T follicular helper cell (primary cell): ENCODE results near the gene PATZ1.
"Not testable (repeated sequence)": the region's sequence is repeated elsewhere in the genome, so short reads cannot be mapped to it uniquely, and the experiment has no call there.

ENCODE experiments used
- DNase-seq: peaks from one replicate; pipeline ENCODE4 v3.0.0-alpha.2; 2020; ENCODE audit warnings: low read depth

The PATZ1 gene

DNA sequence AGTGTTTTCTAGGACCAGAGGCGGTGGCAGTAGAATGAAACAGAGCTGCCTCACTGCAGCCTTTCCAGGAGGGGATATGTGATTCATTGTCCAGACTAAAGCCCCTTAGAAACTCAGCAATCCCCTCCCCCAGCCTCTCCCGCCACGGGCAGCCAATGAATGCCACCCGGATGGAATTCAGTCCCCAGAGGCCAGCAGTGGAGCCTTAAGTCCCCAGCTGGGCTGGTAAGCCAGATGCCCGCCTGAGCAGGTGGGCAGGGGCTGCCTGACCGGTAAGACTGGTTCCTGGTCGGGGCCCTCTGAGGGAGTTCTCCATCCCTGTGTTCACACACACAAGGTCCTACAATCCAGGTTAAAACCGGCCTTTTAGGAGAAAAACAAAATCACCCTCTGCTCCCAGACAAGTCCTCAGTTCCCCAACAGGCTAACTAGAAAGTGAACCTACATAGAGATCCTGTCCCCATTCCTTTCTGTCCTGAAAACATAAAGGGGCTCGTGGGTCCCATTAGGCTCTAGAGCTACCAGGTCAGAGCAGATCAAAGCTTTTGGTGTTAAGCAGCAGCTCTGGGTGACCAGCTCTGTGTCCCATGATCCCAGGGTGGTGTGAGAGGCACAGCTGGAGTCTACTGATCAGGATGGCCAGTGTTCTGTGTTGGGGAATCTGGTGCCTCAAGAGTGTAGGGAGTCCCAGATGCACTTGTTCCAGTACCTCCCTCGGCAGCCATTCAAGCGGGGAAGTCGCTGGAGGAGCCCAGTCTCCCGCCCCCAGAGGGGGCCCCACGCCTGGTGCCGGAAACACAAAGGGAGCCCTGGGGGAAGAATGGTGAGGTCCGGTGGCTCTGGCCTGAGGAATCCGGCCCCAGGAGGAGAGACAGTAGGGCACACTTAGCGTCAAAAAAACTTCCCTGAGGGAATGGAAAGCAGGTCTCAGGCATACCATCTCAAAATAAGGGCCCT lies 2.6 kb downstream of the PATZ1 start:
- no peak for DNase-seq

DNA sequence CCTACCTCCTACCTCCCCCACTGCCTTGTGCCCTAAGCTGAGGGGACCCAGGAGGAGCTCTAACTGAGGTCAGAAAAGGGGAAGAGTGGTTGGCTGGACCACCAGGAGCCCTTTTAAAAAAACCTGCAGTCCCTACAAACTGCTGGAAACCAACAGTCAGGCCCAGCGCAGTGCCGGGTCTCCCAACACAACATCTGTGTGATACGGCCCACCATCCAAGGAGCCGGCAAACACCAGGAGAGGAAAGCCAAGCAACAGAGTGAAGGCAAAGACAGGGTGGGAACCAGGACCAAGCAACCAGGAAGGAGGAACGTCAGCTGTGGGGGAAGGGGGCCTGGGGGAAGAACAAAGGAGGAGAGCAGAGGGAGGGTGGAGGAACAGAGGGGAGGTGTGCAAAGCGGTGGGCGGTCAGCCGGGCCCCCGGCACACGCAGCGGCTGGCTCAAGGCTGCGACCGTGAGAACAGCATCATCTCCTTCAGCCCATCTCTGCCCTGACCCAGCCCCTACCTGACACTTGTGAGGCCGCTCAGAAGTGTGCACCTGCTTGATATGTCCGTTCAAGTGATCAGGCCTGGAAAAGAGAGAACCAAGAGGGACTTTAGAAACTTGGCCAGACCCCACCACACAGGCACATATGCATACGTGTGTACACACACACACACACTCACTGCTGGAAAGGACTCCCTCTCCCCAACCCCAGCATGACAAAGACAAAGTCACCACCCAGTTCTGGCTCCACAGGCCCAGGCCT lies 3.6 kb downstream of the PATZ1 start:
- DNase-seq: no peak

DNA sequence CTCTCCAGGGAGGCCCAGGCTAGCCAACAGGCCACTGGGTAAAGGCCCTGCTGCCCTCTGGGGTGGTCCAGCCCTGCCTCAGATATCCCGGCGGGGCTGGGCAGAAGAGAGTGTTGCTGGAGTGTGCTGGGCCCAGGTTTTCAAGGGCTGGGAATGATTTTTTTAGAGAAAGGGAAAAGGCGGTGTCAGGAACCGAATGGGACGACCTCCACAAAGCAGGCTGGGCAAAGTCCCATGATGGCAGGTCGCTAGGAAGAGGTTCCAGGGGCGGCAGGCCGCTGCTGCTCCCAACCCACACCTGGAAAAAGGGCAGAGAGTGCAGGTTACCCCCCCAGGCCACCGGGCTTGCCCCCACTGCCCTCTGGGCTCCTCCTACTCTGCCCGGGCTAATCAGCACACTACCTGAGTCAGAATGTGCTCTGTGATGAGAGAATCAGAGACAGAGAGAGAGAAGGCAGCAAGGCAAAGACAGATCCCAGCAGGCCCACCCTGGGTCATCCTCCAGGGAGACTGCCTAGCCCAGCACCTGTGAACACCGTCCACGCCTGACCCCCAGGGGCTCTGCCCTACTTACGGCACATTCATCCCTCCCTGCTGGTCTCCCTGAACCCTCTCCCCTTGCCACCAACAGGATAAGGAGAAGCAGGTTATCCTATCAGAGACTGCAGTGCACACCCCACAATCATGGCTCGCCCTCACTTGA lies 4.6 kb downstream of the PATZ1 start:
- no peak for DNase-seq

DNA sequence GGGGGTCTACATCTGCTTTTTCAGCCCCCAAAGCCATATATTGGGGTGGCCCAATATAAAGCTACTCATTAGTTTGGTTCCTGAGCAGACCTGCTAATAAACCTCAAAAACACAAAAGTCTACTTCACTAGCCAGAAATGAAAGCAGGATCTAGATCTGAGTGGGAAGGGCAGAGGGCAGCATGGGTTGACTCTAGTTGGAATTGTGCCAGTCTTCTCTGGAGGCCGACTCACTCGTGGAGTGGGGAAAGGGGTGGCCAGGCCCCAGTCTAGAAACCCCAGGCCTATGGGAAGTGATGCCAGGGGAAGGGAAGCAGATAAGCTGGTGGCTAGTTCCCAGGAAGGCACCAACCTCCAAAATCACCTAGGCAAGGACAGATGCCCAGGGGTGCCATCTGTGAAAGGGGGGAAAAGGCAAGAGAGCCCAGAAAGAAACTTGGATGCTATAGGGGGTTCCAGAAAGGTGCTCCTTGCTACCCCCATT lies 5.3 kb downstream of the PATZ1 start:
- DNase-seq: no peak

DNA sequence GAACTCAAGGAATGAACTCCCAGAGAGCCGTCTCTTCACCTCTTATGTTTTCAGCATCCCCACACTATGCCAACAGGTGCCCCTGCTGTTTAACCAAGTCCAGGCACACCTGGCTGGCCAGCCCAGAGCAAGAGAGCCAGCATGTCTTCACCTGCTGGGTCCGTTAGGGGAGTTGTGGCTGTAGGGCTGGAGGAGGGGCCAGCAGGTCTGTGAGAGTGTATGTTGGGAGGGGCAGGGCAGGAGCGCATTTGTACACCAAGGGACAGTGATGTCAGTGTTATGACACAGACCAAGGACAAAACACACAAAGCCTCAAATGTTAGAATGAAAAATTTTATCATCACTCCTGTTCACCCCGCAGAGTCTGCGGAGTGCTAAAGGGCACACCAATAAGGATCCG lies 5.8 kb downstream of the PATZ1 start:
- DNase-seq: no peak

DNA sequence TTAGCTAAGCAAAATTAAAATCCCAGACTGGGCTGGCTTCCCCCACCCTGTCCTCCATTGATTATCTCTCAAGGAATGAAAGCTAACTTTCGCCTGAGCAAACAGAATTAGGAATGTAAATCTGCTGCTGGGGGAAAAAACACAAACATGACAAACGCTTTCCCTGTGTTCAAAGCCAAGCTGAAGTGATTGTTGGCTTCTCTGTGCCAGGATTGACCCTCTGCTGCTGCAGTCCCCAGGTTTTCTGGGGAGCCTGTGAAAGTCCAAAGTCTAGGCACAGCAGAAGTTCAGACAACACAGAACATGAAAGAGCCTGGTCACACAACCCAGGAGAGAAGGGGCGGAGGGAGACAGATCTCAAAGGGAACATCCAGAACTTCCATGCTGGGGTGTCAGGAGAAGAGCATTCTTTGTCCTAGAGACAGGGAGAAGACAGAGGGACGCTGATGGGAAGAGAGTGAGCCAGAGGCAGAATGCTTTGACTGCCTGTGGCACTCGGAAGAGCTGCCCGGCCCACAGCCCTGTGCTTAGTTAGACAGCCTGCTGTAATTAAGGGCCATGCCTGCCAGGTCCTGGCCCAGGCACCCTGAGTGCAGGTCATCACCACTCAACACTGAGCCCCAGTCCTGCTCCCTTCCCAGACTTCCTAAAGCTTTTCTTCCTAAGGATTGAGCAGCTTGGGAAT lies 6.9 kb downstream of the PATZ1 start:
- no peak for DNase-seq

DNA sequence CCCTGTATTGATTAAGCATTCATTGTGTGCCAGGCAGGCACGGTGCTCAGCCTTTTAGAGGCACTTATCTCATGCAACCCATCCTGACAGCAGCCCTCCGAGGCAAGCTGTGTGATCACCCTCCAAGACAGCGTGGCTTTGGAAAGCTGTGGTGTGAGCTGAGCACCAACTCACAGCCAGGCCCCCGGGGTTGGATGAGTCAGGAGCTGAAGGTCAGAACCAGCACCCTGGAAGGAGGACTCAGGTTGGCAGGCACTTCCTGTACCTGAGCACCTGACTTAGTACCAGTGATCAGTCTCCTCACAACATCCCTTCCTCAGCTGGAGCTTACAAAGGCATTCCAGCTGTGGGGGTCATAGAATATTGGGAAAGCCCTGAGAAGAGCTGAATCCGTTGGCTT lies 9.0 kb downstream of the PATZ1 start:
- DNase-seq: no peak

DNA sequence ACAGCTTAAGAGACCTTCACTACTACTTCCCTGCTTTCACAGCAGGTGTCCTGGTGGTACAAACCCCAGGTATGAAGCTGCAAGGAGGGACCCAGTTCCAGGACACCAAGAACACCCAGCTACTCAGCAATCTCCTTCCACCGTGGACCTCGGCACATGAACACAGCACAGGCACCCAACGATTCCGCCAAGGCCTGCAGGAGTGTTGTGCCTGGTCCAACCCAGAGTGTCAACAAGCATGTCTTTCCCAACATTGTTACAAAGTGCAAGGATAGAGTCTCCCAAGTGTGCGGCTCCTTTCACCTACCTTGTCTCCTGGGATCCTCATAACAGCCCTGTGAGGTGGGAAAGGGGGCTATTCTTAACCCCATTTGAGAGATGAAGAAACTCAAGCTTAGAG lies 11.8 kb downstream of the PATZ1 start:
- DNase-seq: no peak

DNA sequence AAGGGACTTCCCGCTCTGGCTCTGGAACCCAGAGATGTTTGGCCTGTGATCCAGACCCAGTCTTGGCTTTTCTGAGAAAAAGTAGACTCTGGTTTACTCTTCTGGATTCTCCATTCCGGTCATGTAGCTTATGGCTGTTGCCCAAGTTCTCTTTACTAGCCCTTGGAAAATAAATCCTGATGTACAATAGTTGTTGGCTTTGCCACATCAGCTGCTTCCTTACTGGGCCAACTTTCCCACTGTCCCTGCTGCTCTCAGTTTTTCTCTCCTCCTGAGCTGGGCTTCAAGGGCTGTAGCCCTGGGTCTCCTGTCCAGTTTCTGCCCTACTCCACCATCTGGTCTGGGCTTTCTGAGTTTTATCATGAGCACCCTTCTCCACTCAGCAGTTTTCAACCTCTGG lies 12.5 kb downstream of the PATZ1 start:
- DNase-seq: no peak

DNA sequence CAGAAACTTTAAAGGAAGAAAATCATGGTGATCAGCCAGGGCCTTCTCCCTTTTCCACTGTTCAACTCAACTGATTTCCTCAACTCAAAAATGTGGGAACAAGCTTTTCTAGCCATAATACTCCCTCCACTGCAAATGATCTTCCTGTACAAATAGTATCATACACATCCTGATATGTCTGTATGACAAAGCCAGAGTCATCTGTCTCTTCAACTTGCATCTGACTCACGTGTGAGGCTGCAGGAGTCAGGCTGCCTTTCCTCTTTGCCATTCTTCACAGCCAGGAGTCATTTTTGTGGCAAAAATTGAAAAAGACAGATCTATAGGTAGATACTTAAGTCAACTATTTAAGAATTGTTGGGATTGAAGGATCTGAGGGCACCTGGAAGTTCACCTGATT lies 13.3 kb downstream of the PATZ1 start:
- DNase-seq: no peak

DNA sequence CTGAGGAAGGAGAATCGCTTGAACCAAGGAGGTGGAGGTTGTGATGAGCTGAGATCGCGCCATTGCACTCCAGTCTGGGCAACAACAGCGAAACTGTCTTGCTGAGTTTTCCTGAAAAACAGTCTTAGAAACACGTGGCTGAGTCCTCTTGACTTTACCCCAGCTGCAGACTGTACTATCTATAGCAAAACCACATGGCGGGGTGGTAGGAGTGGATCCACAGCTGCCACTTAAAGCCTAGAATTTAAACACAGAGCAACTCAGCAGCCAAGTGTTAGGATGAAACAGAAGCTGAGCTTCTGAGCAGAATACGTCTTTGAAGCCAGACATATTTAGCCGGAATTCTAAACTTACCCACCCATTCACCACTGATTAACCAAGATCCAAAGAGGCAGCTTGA lies 14.1 kb downstream of the PATZ1 start:
- no peak for DNase-seq

DNA sequence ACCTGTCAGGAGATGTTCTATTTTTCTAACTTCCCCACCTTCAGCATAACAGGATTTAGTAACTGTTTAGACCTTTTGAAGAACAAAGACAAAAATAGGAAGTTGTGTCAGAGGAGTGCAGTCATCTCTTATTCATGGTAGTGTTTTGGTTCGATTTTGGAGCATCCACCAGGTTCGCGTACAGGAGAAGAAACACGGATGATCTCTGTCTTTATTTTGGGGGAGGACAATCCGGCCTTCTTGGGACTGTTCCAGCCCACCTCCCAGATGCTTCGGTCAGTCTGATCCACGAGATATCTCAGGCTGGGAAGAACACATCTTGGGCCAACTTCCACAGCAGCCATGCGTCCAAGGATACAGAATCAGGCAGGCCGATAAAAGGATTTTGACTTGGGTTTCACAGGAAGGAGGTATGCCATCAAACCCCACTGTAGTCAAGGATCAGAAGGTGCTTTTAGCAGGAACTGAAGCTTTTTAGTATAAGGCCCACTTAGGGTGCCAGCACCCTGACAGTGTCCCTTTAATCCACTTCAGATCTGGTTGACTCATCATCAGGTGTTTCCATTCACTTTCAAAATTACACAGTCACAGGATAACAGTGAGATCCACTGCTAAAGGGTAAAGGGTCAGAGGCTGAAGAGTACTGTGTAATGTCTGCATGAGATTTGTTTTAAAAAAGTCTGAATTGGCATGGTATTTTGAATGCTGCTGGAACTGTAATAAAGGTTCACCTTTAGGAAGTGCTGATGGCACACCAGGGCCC lies 16.5 kb downstream of the PATZ1 start:
- DNase-seq: no peak

DNA sequence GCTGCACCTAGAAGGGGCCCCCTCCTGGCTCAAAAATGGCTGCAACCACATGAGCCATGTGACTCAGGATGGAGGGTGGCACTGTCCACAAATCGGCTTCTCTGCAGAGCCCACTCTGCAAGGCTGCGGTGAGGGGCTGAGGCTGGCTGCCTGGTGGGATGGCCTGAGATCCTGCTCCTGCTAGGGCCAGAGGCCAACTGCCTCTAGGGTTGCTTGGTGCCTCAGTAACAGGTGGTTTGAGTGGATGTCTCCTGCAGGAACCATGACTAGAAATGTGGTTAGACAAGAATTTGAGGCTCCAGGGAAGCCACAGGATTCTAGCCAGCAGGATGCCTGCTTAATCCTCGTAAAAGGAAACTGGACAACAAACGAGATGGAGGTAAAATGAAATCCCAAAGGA lies 17.1 kb downstream of the PATZ1 start:
- DNase-seq: no peak

DNA sequence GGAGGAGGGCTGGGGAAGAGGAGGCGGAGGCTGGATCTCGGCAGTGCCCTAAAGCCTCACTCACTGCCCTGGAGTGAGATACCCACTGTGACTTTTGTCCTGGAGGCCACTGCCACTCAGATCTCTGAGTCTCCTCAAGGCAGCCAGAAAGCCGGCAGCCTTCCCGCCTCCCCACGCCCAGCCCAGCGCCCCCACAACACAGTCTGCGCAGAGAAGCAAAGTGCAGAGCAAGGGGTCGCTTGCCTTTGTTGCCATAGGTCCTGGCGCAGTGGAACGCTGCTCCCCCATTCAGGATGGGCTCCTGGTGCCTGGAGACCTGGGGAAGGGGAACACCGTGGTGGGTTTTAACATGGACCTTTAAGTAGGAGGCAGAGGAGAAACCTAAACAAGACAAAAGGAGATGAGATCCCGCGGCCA lies 17.6 kb downstream of the PATZ1 start:
- no peak for DNase-seq

DNA sequence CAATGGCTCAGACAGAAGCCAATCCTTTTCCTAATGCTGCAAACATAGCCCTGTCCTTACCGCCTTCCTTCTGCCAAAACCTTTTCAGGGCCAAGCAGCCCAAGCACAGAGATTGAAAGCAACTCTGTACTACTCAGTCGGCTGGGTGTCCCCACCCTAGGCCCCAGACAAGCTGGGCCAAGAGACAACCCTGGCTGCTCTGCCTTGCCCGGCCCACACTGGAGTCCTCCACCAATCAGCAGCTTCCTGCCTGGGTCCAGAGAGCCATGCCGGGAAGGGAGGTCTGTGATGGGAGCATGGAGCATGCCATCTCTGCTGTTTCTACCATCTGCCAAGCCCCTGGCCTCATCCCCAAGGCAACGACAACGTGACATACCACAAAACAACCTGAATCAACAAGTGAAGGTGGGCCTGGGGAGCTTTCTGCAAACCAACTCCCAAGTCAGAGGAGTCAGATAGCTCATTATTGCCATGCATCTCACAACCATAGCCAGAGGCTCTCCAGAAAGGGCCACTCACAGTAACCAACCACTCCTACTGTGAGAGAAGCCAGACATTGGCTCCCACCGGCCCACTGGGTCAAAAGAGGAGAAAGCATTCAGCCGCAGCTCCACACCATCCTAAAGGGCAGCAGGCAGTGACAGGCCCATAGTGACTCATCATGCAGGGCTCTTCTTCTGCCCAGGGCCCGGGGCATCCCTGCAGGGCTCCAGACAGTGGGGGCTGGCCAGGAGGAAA lies 18.2 kb downstream of the PATZ1 start:
- DNase-seq: no peak

DNA sequence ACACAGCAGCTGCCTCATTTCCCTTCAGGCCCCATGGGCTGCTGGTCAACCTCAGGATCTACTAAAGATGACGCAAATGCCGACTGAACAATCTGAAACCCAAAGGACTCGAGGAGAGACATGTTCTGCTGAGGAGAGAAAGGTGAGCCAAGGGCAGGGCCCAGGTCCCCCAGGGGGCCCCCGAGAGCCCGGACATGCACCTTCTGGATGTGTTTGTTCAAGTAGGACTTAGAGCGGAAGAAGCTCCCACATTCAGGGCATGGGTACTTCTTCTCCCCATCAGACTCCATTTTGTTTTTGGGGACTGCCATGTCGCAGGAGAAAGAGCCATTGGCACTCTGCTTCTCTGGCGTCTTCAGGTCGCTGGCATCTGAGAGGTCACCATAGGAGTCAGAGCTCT lies 19.3 kb downstream of the PATZ1 start:
- no peak for DNase-seq

DNA sequence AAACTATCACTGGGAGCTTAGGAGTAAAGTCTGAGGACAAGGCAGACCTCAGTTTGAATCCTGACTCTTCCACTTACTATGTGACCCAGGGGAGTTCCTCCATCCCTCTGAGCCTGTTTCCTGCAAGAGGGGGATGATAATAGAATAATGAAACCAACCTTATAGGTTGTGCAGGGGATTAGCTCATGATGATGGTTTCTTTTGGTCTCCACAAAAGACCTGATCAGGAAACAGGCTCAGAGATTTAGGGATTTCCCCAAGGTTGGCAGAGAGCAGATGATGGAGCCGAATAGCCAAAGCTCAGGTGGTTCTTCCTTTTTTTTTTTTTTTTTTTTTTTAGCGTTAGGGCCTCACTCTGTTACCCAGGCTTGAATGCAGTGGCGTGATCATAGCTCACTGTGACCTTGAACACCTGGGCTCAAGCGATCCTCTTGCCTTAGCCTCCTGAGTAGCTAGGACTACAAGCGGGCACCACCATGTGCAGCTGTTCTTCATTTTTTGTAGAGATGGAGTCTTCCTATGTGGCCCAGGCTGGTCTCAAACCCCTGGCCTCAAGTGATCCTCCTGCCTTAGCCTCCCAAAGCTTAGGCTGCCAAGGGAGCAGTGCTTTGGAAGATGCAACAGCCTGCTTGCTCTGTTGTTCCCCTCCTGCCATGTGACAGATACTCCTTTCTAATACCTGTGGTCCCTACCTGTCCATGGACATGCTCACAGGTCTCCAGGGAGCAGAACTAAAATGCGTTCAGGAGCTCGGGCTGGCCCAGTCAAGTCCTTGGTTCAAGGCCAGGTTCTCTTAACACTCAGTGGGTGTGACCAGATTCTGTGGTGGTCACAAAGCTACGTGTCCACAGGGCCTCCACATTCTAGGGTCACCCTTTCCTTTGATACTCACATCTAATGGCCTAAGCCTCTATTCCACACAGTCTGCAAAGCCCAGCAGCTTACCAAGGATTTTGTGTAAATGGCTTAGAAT lies 22.3 kb downstream of the PATZ1 start:
- no peak for DNase-seq

DNA sequence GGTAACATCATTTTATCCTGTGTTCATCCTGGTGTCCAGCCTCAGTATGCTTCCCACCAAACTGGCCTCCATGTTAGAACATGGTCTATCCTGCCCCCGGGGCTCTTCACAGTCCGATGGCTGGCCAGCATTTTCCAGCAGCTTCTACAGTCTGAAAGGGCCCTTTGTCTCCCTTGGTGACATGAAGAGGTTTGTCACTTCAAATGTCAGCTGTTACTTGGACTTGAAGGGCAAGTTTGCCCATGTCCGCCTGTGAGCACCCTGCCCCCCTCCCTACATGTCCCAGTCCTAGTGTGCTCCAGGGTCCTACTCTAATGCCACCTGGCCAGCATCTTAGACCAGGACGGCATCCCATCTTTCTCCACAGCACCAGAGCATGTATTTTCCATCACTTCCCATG lies 24.7 kb downstream of the PATZ1 start:
- DNase-seq: no peak

DNA sequence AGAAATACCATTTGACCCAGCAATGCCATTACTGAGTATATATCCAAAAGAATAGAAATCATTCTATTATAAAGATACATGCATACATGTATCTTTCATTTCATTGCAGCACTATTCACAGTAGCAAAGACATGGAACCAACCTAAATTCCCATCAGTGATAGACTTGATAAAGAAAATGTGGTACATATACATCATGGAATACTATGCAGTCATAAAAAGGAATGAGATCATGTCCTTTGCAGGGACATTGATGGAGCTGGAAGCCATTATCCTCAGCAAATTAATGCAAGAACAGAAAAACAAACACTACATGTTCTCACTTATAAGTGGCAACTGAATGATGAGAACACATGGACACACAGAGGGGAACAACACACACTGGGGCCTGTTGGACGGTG lies 31.9 kb downstream of the PATZ1 start:
- DNase-seq: not testable (repeated sequence)
